Transverse colon (tissue), 4 donors: ENCODE data around the gene ATF5. TPM values are rescaled to one million over a fixed set of nuclear protein-coding genes. Genes with fewer than 3 reads are reported as not detected.
"Not testable (repeated sequence)": the region's sequence is repeated elsewhere in the genome, so short reads cannot be mapped to it uniquely, and the experiment has no call there.

Source experiments
- DNase-seq: peaks from one replicate; pipeline ENCODE4 v3.0.0-alpha.2; 2019
- H3K27ac ChIP-seq, 4 donors: fragments of 200-600 bp; sonication (generic); 2 replicates each; pipeline ENCODE4 v1.5.1; 2016 to 2018; ENCODE audit warnings: inconsistent platforms in 4 of 4
- H3K27me3 ChIP-seq: fragments of 200-600 bp; sonication (generic); 2 replicates; pipeline ENCODE4 v1.5.1; 2017; ENCODE audit warnings: inconsistent platforms
- H3K36me3 ChIP-seq, 4 donors: fragments of 200-600 bp; sonication (generic); 2 replicates each; pipeline ENCODE4 v1.5.1; 2017 to 2019; ENCODE audit warnings: inconsistent platforms in 4 of 4
- H3K4me1 ChIP-seq, 4 donors: fragments of 200-600 bp; sonication (generic); 2 replicates each; pipeline ENCODE4 v1.5.1; 2017 to 2020; ENCODE audit warnings: inconsistent platforms in 4 of 4
- H3K4me3 ChIP-seq, 4 donors: fragments of 200-600 bp; sonication (generic); 1 replicate in 1 of 4; 2 replicates in 3 of 4; pipeline versions ENCODE4 v1.5.1 to v1.6.1; 2017 to 2019; ENCODE audit warnings: inconsistent platforms in 4 of 4
- H3K9me3 ChIP-seq, 2 donors: fragments of 200-600 bp; sonication (generic); 2 replicates each; pipeline ENCODE4 v1.5.1; 2017 to 2019; ENCODE audit warnings: inconsistent platforms in 2 of 2
- CTCF ChIP-seq, 5 experiments: fragments of 200-600 bp in 3 of 5; fragments of 450-650 bp in 2 of 5; sonication (generic) in 3 of 5; IDR thresholded peaks; 1 replicate in 2 of 5; 2 replicates in 3 of 5; pipeline ENCODE4 v1.5.1; 2016 to 2017; ENCODE audit warnings: antibody characterized with exemption in 5 of 5, inconsistent platforms in 3 of 5, mild to moderate bottlenecking in 2 of 5, moderate library complexity in 1 of 5
- EP300 ChIP-seq: sonication (generic); formaldehyde crosslinking; IDR thresholded peaks from one replicate; pipeline ENCODE4 v1.6.1; 2017; ENCODE audit warnings: antibody characterized with exemption, low read depth
- POLR2A ChIP-seq: fragments of 450-650 bp; IDR thresholded peaks from one replicate; pipeline ENCODE4 v1.6.1; 2016; ENCODE audit warnings: antibody characterized with exemption, mild to moderate bottlenecking, moderate library complexity
- POLR2AphosphoS5 ChIP-seq, 3 donors: sonication (generic); formaldehyde crosslinking; IDR thresholded peaks; one replicate each; pipeline ENCODE4 v1.6.1; 2016; ENCODE audit warnings: antibody characterized with exemption in 3 of 3
- WGBS, 2 donors: methylation state at CpG; one replicate each; pipeline ENCODE4 v1.1.5; 2018; ENCODE audit warnings: low coverage in 1 of 2; 5-methylcytosine and 5-hydroxymethylcytosine counted together
- in situ Hi-C, 4 donors: fragments of 200-750 bp; cut with MboI; loops; one replicate each; pipeline versions ENCODE4 v1.15.0 to v1.15.1; 2017; ENCODE audit warnings: low sequenced_read_pairs in 3 of 4, low pct_ligation_motif_present in 1 of 4, low pct_unique_long_range_greater_than_20kb in 1 of 4
- intact Hi-C: fragments of 100-400 bp; cut with DNase I; formaldehyde crosslinking; loops from one replicate; pipeline ENCODE4 v1.15.1; 2023; ENCODE audit warnings: low total_unique reads
- total RNA-seq, 4 donors: library from RNA; depleted of rRNA; stranded (reverse); fragments of >200 nt; gene quantifications; one replicate each; pipeline ENCODE4 v1.1.0, GENCODE V29; 2016

ATF5 gene
- total RNA-seq, 4 donors from 2014 or later = 2.6 to 10.5 (median 5.4) TPM

GRCh38 chr19:49921871-49922795 is 6.9 kb upstream of the ATF5 start:
- no peak overlapping the region for H3K27ac ChIP-seq
- TF ChIP-seq POLR2A = no peak
- no peak for TF ChIP-seq EP300
- no peak for TF ChIP-seq POLR2AphosphoS5 (IDR thresholded peaks at IDR 0.05)
- TF ChIP-seq CTCF (IDR thresholded peaks at IDR 0.05) = no peak
- WGBS, 2 donors = 81% methylated on average over 22 of the region's 22 CpGs; no CpG with 5 or more reads in 1 of the 2 donors
- in situ Hi-C loops = no loop called here
- no peak overlapping the region for H3K4me3 ChIP-seq
- intact Hi-C loops = no loop called here
- peaks cover 0 to 3% (median under 1%) of the 10 kb centered on the region in 4 donors for H3K4me1 ChIP-seq
- H3K36me3 ChIP-seq = no peaks in the 10 kb centered on the region
- H3K9me3 ChIP-seq = no peaks in the 10 kb centered on the region
- no peaks in the 10 kb centered on the region for H3K27me3 ChIP-seq
- no peak for DNase-seq

- no peaks in the 10 kb centered on the region for H3K27me3 ChIP-seq
- TF ChIP-seq POLR2A (no peak), POLR2AphosphoS5 (IDR thresholded peaks at IDR 0.05) (no peak), CTCF (IDR thresholded peaks at IDR 0.05) (no peak), EP300 (no peak)
- DNase-seq = peak; percentile 46
- H3K27ac ChIP-seq = peak overlapping the region in 1 of 4 donors; percentile 30
- H3K4me1 ChIP-seq = peaks cover 5 to 14% (median 10%) of the 10 kb centered on the region in 4 donors
- H3K4me3 ChIP-seq = no peak overlapping the region
- no peaks in the 10 kb centered on the region for H3K36me3 ChIP-seq
- 84 to 92% methylated on average over 2 to 29 of the region's 31 CpGs for WGBS, 2 donors
- in situ Hi-C loops = no loop called here
- no peaks in the 10 kb centered on the region for H3K9me3 ChIP-seq
- intact Hi-C loops = no loop called here
These were observed 5.7 kb upstream of the ATF5 start for GRCh38 chr19:49923055-49924003.

GRCh38 chr19:49924004-49924880 is 4.8 kb upstream of the ATF5 start:
- TF ChIP-seq POLR2AphosphoS5 (IDR thresholded peaks at IDR 0.05) (no peak), EP300 (no peak), POLR2A (no peak), CTCF (IDR thresholded peaks at IDR 0.05) (no peak)
- intact Hi-C loops = no loop called here
- 83% methylated on average over 25 of the region's 25 CpGs; no CpG with 5 or more reads in 1 of the 2 donors for WGBS, 2 donors
- Histone ChIP-seq H3K9me3 (no peaks in the 10 kb centered on the region), H3K4me3 (no peak overlapping the region), H3K27ac (peak overlapping the region in 1 of 4 donors; percentile 30), H3K4me1 (peaks cover 5 to 18% (median 12%) of the 10 kb centered on the region in 4 donors), H3K36me3 (no peaks in the 10 kb centered on the region), H3K27me3 (no peaks in the 10 kb centered on the region)
- in situ Hi-C loops = no loop called here
- DNase-seq = peak; percentile 33

- intact Hi-C loops, H3K9me3 ChIP-seq, H3K36me3 ChIP-seq, H3K4me3 ChIP-seq, in situ Hi-C loops, DNase-seq, H3K27me3 ChIP-seq: not testable (repeated sequence)
- Histone ChIP-seq H3K4me1 (peaks cover 5 to 18% (median 12%) of the 10 kb centered on the region in 4 donors), H3K27ac (peak overlapping the region in 1 of 4 donors; percentile 30)
- WGBS, 2 donors = 86 to 94% methylated on average over 8 to 11 of the region's 13 CpGs
These were observed 4.2 kb upstream of the ATF5 start for GRCh38 chr19:49924881-49925210.
